Ovary (tissue), 3 donors: Measurements from ENCODE around the gene PASD1.
"Not testable (repeated sequence)": the region's sequence is repeated elsewhere in the genome, so short reads cannot be mapped to it uniquely, and the experiment has no call there.

Source experiments
- POLR2A ChIP-seq: fragments of 450-650 bp; IDR thresholded peaks from one replicate; pipeline ENCODE4 v1.6.1; 2017; ENCODE audit warnings: antibody characterized with exemption, mild to moderate bottlenecking, moderate library complexity
- TF ChIP-seq, protein P1 (sequence below), 3 donors: fragments of 450-650 bp in 2 of 3; fragments of 200-600 bp in 1 of 3; IDR thresholded peaks; one replicate each; pipeline versions ENCODE4 v1.5.1 to v1.8.0; 2016 to 2022; ENCODE audit warnings: antibody characterized with exemption in 3 of 3, mild to moderate bottlenecking in 1 of 3
- donor health status: DM: no; HTN: no; CAD: no.

DNA sequence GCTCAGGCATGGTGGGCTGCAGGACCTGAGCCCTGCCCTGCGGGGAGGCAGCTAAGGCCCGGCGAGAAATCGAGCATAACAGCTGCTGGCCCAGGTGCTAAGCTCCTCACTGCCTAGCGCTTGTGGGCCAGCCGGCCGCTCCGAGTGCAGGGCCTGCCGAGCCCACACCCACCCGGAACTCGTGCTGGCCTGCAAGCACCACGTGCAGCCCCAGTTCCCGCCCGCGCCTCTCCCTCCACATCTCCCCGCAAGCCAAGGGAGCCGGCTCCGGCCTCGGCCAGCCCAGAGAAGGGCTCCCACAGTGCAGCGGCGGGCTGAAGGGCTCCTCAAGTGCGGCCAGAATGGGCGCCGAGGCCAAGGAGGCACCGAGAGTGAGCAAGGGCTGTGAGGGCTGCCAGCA is 8.2 kb upstream of the PASD1 start:
- TF ChIP-seq, protein P1, sequence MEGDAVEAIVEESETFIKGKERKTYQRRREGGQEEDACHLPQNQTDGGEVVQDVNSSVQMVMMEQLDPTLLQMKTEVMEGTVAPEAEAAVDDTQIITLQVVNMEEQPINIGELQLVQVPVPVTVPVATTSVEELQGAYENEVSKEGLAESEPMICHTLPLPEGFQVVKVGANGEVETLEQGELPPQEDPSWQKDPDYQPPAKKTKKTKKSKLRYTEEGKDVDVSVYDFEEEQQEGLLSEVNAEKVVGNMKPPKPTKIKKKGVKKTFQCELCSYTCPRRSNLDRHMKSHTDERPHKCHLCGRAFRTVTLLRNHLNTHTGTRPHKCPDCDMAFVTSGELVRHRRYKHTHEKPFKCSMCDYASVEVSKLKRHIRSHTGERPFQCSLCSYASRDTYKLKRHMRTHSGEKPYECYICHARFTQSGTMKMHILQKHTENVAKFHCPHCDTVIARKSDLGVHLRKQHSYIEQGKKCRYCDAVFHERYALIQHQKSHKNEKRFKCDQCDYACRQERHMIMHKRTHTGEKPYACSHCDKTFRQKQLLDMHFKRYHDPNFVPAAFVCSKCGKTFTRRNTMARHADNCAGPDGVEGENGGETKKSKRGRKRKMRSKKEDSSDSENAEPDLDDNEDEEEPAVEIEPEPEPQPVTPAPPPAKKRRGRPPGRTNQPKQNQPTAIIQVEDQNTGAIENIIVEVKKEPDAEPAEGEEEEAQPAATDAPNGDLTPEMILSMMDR (IDR thresholded peaks at IDR 0.05), result not testable (repeated sequence)
- not testable (repeated sequence) for TF ChIP-seq POLR2A
